NCI-H69 (cell line): Measurements from ENCODE around the gene PRXL2C.
"Not testable (repeated sequence)": the region's sequence is repeated elsewhere in the genome, so short reads cannot be mapped to it uniquely, and the experiment has no call there.

ENCODE experiments used
- DNase-seq: peaks from one replicate; lab custom pipeline; 2025; lab: John Stamatoyannopoulos, UW

PRXL2C gene

GRCh38 chr9:96655198-96655851 is at the start of gene PRXL2C:
Gene PRXL2C, minus strand, starts transcription at chr9:96655317. Its CDS starts 36 bp downstream, at chr9:96655281.
- DNase-seq, result peak; percentile 84

GRCh38 chr9:96700721-96701375 is 45.7 kb upstream of the PRXL2C start:
- not testable (repeated sequence) for DNase-seq

- DNase-seq, result no peak
Measured at GRCh38 chr9:96691326-96691725, 36.2 kb upstream of the PRXL2C start.

GRCh38 chr9:96688745-96689464 is 33.8 kb upstream of the PRXL2C start:
- DNase-seq, result no peak

- no peak for DNase-seq
Measured at GRCh38 chr9:96688187-96688586, 33.1 kb upstream of the PRXL2C start.

- peak; percentile 65 for DNase-seq
Measured at GRCh38 chr9:96686638-96687335, 31.7 kb upstream of the PRXL2C start.

- DNase-seq, result no peak
Measured at GRCh38 chr9:96680812-96681499, 25.8 kb upstream of the PRXL2C start.

GRCh38 chr9:96674906-96675538 is 19.9 kb upstream of the PRXL2C start:
- DNase-seq, result no peak

GRCh38 chr9:96673786-96674185 is 18.7 kb upstream of the PRXL2C start:
- DNase-seq, result not testable (repeated sequence)

- no peak for DNase-seq
Measured at GRCh38 chr9:96668868-96669534, 13.9 kb upstream of the PRXL2C start.

- no peak for DNase-seq
Measured at GRCh38 chr9:96667363-96667728, 12.2 kb upstream of the PRXL2C start.

- DNase-seq, result peak; percentile 68
Measured at GRCh38 chr9:96666653-96667362, 11.7 kb upstream of the PRXL2C start.

- DNase-seq, result no peak
Measured at GRCh38 chr9:96665789-96666188, 10.7 kb upstream of the PRXL2C start.

GRCh38 chr9:96663506-96664120 is 8.5 kb upstream of the PRXL2C start:
- no peak for DNase-seq

- DNase-seq, result no peak
Measured at GRCh38 chr9:96661711-96662110, 6.6 kb upstream of the PRXL2C start.

GRCh38 chr9:96660692-96661248 is 5.7 kb upstream of the PRXL2C start:
- DNase-seq, result no peak

GRCh38 chr9:96654450-96655197 is 493 bp downstream of the PRXL2C start:
- peak; percentile 86 for DNase-seq

- peak; percentile 49 for DNase-seq
Measured at GRCh38 chr9:96651626-96652025, 3.5 kb downstream of the PRXL2C start.
